ENCODE data around the gene SSTR5. TPM values are rescaled to one million over a fixed set of nuclear protein-coding genes. Genes with fewer than 3 reads are reported as not detected.

Gene SSTR5
- 0.38 to 0.74 TPM (median 0.59 TPM) in 5 replicates for total RNA-seq (2022; extraction: Qiagen RNA extraction)

GRCh38 chr16:1072526-1073261, at the start of gene SSTR5:
Gene SSTR5, plus strand, starts transcription at chr16:1072747. Its CDS starts 6,122 bp downstream, at chr16:1078869.

GRCh38 chr16:1096169-1097082, 23.9 kb downstream of the SSTR5 start, which contains the start of gene C1QTNF8:
Gene C1QTNF8, minus strand, starts transcription at chr16:1096244. Its CDS starts 1,322 bp downstream, at chr16:1094922.

Other genes starting within 250 kb of the SSTR5 start
- gene LMF1, start 101.8 kb upstream of the SSTR5 start, total RNA-seq (2022; extraction: Qiagen RNA extraction): 8.4 to 14.3 TPM (median 9.5 TPM) in 5 replicates
- gene SOX8, start 91.0 kb upstream of the SSTR5 start, total RNA-seq (2022; extraction: Qiagen RNA extraction): 2.1 to 3.0 TPM (median 2.7 TPM) in 5 replicates
- 0.08 TPM in 1 of 5 replicates, not detected in the others for gene C1QTNF8, start 23.5 kb downstream of the SSTR5 start, total RNA-seq (2022; extraction: Qiagen RNA extraction)
- gene CACNA1H, start 80.4 kb downstream of the SSTR5 start, total RNA-seq (2022; extraction: Qiagen RNA extraction): 13.0 to 17.0 TPM (median 15.9 TPM) in 5 replicates
- 0.10 to 0.13 TPM in 2 of 5 replicates, not detected in the others for gene TPSG1, start 152.5 kb downstream of the SSTR5 start, total RNA-seq (2022; extraction: Qiagen RNA extraction)
- not detected in 5 replicates for gene TPSB2, start 157.4 kb downstream of the SSTR5 start, total RNA-seq (2022; extraction: Qiagen RNA extraction)
- gene TPSAB1, start 168.0 kb downstream of the SSTR5 start, total RNA-seq (2022; extraction: Qiagen RNA extraction): 0.28 TPM in 1 of 5 replicates, not detected in the others
- not detected in 5 replicates for gene TPSD1, start 183.3 kb downstream of the SSTR5 start, total RNA-seq (2022; extraction: Qiagen RNA extraction)
- gene UBE2I, start 236.9 kb downstream of the SSTR5 start, total RNA-seq (2022; extraction: Qiagen RNA extraction): 139 to 194 TPM (median 157 TPM) in 5 replicates